Activated CD8-positive, alpha-beta memory T cell treated with anti-CD3 and anti-CD28 coated beads, Interleukin-2, amount 50 U/mL, for 24 hours (primary cell): Measurements from ENCODE around the gene RASGEF1B.

ENCODE experiments used
- DNase-seq: peaks from one replicate; pipeline ENCODE4 v3.0.0-alpha.2; 2020; ENCODE audit errors: extremely low read depth

Gene RASGEF1B

GRCh38 chr4:81397635-81398034, 74.1 kb downstream of the RASGEF1B start:
- DNase-seq: no peak

- no peak for DNase-seq
Observed at GRCh38 chr4:81395239-81395638, 76.5 kb downstream of the RASGEF1B start.

GRCh38 chr4:81392164-81392563, 79.5 kb downstream of the RASGEF1B start:
- no peak for DNase-seq

GRCh38 chr4:81389720-81390119, 82.0 kb downstream of the RASGEF1B start:
- DNase-seq: no peak

GRCh38 chr4:81380437-81380836, 91.3 kb downstream of the RASGEF1B start:
- DNase-seq: no peak

GRCh38 chr4:81378386-81378785, 93.3 kb downstream of the RASGEF1B start:
- DNase-seq: no peak

- no peak for DNase-seq
Observed at GRCh38 chr4:81377191-81377590, 94.5 kb downstream of the RASGEF1B start.

- DNase-seq: no peak
Observed at GRCh38 chr4:81376720-81377119, 95.0 kb downstream of the RASGEF1B start.
